Measurements from ENCODE around the gene CCDC78.

CCDC78 gene

DNA sequence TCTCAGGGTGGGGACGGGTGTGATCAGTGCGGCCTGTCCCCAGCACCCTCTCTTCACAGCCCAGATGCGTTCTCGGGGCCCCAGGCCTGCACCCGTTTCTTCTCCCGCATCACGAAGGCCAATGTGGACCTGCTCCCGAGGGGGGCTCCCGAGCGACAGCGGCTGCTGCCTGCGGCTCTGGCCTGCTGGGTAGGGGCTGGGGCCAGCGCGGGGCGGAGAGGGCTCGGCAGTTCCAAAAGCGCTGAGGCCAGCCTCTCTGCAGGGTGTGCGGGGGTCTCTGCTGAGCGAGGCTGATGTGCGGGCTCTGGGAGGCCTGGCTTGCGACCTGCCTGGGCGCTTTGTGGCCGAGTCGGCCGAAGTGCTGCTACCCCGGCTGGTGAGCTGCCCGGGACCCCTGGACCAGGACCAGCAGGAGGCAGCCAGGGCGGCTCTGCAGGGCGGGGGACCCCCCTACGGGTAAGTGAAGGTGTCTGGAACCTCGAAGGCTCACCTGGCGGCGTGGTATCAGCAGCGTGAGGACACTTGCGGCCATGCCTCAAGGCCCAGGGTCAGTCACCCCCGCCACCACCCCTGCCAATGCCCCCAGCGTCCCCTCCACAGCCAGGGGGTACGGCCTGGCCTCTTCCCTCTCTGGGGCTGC lies 38.7 kb upstream of the CCDC78 start:
- no peaks in the 10 kb centered on the region for H3K27me3 ChIP-seq (ENCODE audit: insufficient read depth, poor library complexity, severe bottlenecking)
- no peak overlapping the region for H3K27ac ChIP-seq (replicated peaks)
- no peak for TF ChIP-seq GABPA (IDR thresholded peaks at IDR 0.05; ENCODE audit: low read depth)
- no peak for TF ChIP-seq POLR2AphosphoS5 (IDR thresholded peaks at IDR 0.05; ENCODE audit: low read depth)
- no peak for TF ChIP-seq SPI1 (IDR thresholded peaks at IDR 0.05; ENCODE audit: borderline replicate concordance, low read depth)
- TF ChIP-seq, protein P1, sequence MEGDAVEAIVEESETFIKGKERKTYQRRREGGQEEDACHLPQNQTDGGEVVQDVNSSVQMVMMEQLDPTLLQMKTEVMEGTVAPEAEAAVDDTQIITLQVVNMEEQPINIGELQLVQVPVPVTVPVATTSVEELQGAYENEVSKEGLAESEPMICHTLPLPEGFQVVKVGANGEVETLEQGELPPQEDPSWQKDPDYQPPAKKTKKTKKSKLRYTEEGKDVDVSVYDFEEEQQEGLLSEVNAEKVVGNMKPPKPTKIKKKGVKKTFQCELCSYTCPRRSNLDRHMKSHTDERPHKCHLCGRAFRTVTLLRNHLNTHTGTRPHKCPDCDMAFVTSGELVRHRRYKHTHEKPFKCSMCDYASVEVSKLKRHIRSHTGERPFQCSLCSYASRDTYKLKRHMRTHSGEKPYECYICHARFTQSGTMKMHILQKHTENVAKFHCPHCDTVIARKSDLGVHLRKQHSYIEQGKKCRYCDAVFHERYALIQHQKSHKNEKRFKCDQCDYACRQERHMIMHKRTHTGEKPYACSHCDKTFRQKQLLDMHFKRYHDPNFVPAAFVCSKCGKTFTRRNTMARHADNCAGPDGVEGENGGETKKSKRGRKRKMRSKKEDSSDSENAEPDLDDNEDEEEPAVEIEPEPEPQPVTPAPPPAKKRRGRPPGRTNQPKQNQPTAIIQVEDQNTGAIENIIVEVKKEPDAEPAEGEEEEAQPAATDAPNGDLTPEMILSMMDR (IDR thresholded peaks at IDR 0.05; ENCODE audit: insufficient read depth, low read length) = no peak
- TF ChIP-seq, protein P2, sequence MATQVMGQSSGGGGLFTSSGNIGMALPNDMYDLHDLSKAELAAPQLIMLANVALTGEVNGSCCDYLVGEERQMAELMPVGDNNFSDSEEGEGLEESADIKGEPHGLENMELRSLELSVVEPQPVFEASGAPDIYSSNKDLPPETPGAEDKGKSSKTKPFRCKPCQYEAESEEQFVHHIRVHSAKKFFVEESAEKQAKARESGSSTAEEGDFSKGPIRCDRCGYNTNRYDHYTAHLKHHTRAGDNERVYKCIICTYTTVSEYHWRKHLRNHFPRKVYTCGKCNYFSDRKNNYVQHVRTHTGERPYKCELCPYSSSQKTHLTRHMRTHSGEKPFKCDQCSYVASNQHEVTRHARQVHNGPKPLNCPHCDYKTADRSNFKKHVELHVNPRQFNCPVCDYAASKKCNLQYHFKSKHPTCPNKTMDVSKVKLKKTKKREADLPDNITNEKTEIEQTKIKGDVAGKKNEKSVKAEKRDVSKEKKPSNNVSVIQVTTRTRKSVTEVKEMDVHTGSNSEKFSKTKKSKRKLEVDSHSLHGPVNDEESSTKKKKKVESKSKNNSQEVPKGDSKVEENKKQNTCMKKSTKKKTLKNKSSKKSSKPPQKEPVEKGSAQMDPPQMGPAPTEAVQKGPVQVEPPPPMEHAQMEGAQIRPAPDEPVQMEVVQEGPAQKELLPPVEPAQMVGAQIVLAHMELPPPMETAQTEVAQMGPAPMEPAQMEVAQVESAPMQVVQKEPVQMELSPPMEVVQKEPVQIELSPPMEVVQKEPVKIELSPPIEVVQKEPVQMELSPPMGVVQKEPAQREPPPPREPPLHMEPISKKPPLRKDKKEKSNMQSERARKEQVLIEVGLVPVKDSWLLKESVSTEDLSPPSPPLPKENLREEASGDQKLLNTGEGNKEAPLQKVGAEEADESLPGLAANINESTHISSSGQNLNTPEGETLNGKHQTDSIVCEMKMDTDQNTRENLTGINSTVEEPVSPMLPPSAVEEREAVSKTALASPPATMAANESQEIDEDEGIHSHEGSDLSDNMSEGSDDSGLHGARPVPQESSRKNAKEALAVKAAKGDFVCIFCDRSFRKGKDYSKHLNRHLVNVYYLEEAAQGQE (IDR thresholded peaks at IDR 0.05; ENCODE audit: insufficient replicate concordance, low read depth) = no peak
- H3K4me3 ChIP-seq (replicated peaks; ENCODE audit: insufficient read depth, low read length) = no peak overlapping the region
- no peak for DNase-seq (ENCODE audit: low read depth in 1 of 2, low spot score in 1 of 2)

DNA sequence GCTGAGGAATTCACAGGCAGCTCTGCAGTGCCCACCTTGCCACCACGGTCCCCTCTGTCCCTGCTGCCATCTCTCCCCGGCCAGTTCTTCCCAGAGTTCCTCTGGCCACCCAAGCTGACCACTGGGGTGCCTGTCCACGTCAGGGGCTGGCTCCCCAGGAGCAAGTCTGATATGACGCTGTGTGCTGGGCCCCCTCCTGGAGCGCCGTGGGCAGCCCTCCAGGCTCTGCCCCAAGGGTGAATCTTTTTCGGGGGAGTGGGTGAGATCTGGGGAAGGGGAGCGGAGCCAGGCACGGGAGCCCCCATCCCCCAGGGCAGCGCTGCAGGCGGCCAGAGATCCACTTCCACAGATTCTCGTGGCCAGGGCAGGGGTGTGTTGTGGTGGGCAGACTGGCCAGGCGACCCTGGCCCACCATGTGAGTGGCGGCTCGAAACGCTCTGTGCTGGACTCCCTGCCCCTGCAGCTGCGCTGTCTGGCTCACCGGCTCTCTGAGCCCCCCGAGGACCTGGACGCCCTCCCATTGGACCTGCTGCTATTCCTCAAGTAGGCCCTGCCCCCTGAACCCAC lies 38.0 kb upstream of the CCDC78 start:
- DNase-seq (ENCODE audit: low read depth in 1 of 2, low spot score in 1 of 2) = no peak
- TF ChIP-seq, protein P2 (IDR thresholded peaks at IDR 0.05; ENCODE audit: insufficient replicate concordance, low read depth) = no peak
- TF ChIP-seq, protein P1 (IDR thresholded peaks at IDR 0.05; ENCODE audit: insufficient read depth, low read length) = no peak
- TF ChIP-seq POLR2AphosphoS5 (IDR thresholded peaks at IDR 0.05; ENCODE audit: low read depth) (no peak), SPI1 (IDR thresholded peaks at IDR 0.05; ENCODE audit: borderline replicate concordance, low read depth) (no peak), GABPA (IDR thresholded peaks at IDR 0.05; ENCODE audit: low read depth) (no peak)
- Histone ChIP-seq H3K27me3 (ENCODE audit: insufficient read depth, poor library complexity, severe bottlenecking) (no peaks in the 10 kb centered on the region), H3K27ac (replicated peaks) (no peak overlapping the region), H3K4me3 (replicated peaks; ENCODE audit: insufficient read depth, low read length) (no peak overlapping the region)

DNA sequence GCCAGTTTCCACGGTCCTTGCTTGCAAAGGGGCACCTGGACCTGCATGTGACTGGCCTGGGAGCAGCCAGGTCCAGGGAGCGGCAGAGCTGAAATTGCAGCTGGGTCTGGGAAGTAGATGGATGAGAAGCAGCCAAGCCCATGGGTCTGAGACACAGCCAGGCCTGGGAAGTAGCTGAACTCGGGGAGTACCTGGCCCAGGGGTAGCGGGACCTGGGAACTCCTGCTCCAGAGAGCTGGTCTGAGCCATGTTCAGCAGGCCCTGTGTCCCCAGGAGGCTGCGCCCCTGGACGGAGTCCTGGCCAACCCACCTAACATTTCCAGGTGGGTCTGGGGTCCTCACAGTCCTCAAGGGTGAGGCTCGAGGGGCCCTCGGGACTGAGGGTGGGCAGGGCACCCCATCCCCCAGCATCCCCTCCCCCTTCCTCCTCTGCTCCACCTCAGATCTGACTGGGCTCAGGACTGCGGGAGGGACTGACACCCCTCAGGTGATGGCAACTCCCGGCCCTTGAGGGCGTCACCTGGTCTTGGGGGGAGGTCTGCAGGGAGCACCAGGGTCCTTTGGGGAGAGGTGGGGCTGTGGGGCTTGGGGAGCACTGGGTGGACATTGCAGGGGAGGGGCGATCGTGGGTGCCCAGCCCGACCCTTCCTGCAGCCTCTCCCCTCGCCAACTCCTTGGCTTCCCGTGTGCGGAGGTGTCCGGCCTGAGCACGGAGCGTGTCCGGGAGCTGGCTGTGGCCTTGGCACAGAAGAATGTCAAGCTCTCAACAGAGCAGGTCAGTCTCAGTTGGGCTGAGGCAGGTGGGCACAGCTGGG lies 37.3 kb upstream of the CCDC78 start:
- TF ChIP-seq, protein P1 (IDR thresholded peaks at IDR 0.05; ENCODE audit: insufficient read depth, low read length) = no peak
- TF ChIP-seq GABPA (IDR thresholded peaks at IDR 0.05; ENCODE audit: low read depth) = no peak
- no peak for TF ChIP-seq SPI1 (IDR thresholded peaks at IDR 0.05; ENCODE audit: borderline replicate concordance, low read depth)
- TF ChIP-seq, protein P2 (IDR thresholded peaks at IDR 0.05; ENCODE audit: insufficient replicate concordance, low read depth) = no peak
- H3K4me3 ChIP-seq (replicated peaks; ENCODE audit: insufficient read depth, low read length) = no peak overlapping the region
- no peak for DNase-seq (ENCODE audit: low read depth in 1 of 2, low spot score in 1 of 2)
- no peaks in the 10 kb centered on the region for H3K27me3 ChIP-seq (ENCODE audit: insufficient read depth, poor library complexity, severe bottlenecking)
- H3K27ac ChIP-seq (replicated peaks) = no peak overlapping the region

Measured in HL-60 (cell line).